Measurements from ENCODE around the gene DLG2. TPM values are rescaled to one million over a fixed set of nuclear protein-coding genes. Genes with fewer than 3 reads are reported as not detected.

DLG2 gene
- total and polyA plus RNA-seq, 2 of the 8 experiments (the other 6 are each of a cell fraction or from before 2014, with no cell fraction given) = 1.7 to 14.3 TPM

- TF ChIP-seq USF2 (IDR thresholded peaks at IDR 0.05; ENCODE audit: low read length) = no peak
- TF ChIP-seq ASH2L (IDR thresholded peaks at IDR 0.05; ENCODE audit: low read length) = no peak
- TF ChIP-seq RXRA (IDR thresholded peaks at IDR 0.05; ENCODE audit: insufficient read depth, low read depth, low read length) = no peak
- TF ChIP-seq BACH1 (IDR thresholded peaks at IDR 0.05; ENCODE audit: low read length) = no peak
- no peak for TF ChIP-seq POU5F1 (IDR thresholded peaks at IDR 0.05; ENCODE audit: low read depth, low read length)
- no peak for TF ChIP-seq CHD2 (IDR thresholded peaks at IDR 0.05; ENCODE audit: low read length)
- no peak for TF ChIP-seq SIRT6 (IDR thresholded peaks at IDR 0.05; ENCODE audit: low read length)
- no peak for TF ChIP-seq SRF (IDR thresholded peaks at IDR 0.05; ENCODE audit: low read depth, low read length)
- no peak for TF ChIP-seq ATF3 (IDR thresholded peaks at IDR 0.05; ENCODE audit: insufficient read depth, low read depth, low read length)
Observed at GRCh38 chr11:83572581-83573496, 2054.3 kb downstream of the DLG2 start (continued).
